SJCRH30 (cell line): Measurements from ENCODE around the gene SPOCK1. TPM values are rescaled to one million over a fixed set of nuclear protein-coding genes. Genes with fewer than 3 reads are reported as not detected.

Experiments
- DNase-seq, 2 experiments: peaks; one replicate each; pipeline ENCODE4 v3.0.0-alpha.2; 2015 to 2020
- H3K27ac ChIP-seq: fragments of 250-450 bp; sonication (Bioruptor Pico); 2 replicates; pipeline ENCODE4 v1.5.1; 2020; ENCODE audit warnings: mild to moderate bottlenecking, moderate library complexity
- H3K27me3 ChIP-seq: fragments of 250-450 bp; sonication (Bioruptor Pico); 2 replicates; pipeline ENCODE4 v1.5.1; 2020; ENCODE audit warnings: mild to moderate bottlenecking, moderate library complexity
- H3K36me3 ChIP-seq: fragments of 250-450 bp; sonication (Bioruptor Pico); 2 replicates; pipeline ENCODE4 v1.5.1; 2020; ENCODE audit warnings: mild to moderate bottlenecking, moderate library complexity
- H3K4me1 ChIP-seq: fragments of 250-450 bp; sonication (Bioruptor Pico); 2 replicates; pipeline ENCODE4 v1.5.1; 2020; ENCODE audit warnings: mild to moderate bottlenecking, moderate library complexity
- H3K4me3 ChIP-seq: fragments of 250-450 bp; sonication (Bioruptor Pico); 2 replicates; pipeline ENCODE4 v1.5.1; 2020; ENCODE audit warnings: mild to moderate bottlenecking, moderate library complexity
- H3K9me3 ChIP-seq: fragments of 250-450 bp; sonication (Bioruptor Pico); replicated peaks from 2 replicates; pipeline ENCODE4 v1.5.1; 2020; ENCODE audit warnings: mild to moderate bottlenecking, moderate library complexity
- total RNA-seq: library from RNA; depleted of rRNA; stranded (reverse); fragments of >200 nt; shearing (Covaris generic); gene quantifications from 2 replicates; pipeline ENCODE4 v1.2.3, GENCODE V29; 2014

The SPOCK1 gene
- total RNA-seq, 1 experiment from 2014 or later: 0.06 TPM

- no peak for DNase-seq
- no peak overlapping the region for H3K4me3 ChIP-seq
- H3K4me1 ChIP-seq: peaks cover 4% of the 10 kb centered on the region; the same call in 1 of the 2 replicates
- H3K36me3 ChIP-seq: no peaks in the 10 kb centered on the region
- H3K9me3 ChIP-seq: no peaks in the 10 kb centered on the region
- H3K27ac ChIP-seq: no peak overlapping the region
- no peaks in the 10 kb centered on the region for H3K27me3 ChIP-seq
These were observed 187.1 kb downstream of the SPOCK1 start for GRCh38 chr5:137312011-137312410.

GRCh38 chr5:137310051-137310730, 188.9 kb downstream of the SPOCK1 start:
- no peak for DNase-seq
- Histone ChIP-seq H3K9me3 (no peaks in the 10 kb centered on the region), H3K4me1 (peaks cover 4% of the 10 kb centered on the region; the same call in 1 of the 2 replicates), H3K36me3 (no peaks in the 10 kb centered on the region), H3K4me3 (no peak overlapping the region), H3K27me3 (no peaks in the 10 kb centered on the region), H3K27ac (no peak overlapping the region)

GRCh38 chr5:137309290-137309689, 189.8 kb downstream of the SPOCK1 start:
- Histone ChIP-seq H3K27ac (no peak overlapping the region), H3K27me3 (no peaks in the 10 kb centered on the region), H3K36me3 (no peaks in the 10 kb centered on the region), H3K4me3 (no peak overlapping the region), H3K4me1 (peaks cover 4% of the 10 kb centered on the region; the same call in 1 of the 2 replicates), H3K9me3 (no peaks in the 10 kb centered on the region)
- DNase-seq: no peak

DNA sequence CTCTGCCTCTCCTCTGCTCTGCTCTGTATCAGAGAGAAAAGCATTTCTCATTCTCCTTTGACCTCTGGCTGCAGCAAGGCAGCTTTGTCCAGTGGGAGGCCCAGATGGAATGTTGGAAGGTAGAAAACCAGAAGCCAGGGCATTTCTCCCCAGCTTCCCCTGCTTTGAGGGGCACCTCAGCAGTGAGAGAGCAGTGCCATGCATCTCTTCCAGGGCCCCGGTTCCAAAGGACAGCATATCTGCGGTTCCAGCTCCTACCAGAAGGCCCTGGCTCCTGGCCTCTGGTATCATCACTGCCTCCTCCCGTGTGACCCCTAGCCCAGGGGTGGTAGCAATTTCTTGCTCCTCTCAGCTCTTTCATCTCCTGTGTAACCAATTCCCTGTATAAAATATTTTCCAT, 190.8 kb downstream of the SPOCK1 start:
- H3K4me1 ChIP-seq: peaks cover 4% of the 10 kb centered on the region; the same call in 1 of the 2 replicates
- DNase-seq: no peak

DNA sequence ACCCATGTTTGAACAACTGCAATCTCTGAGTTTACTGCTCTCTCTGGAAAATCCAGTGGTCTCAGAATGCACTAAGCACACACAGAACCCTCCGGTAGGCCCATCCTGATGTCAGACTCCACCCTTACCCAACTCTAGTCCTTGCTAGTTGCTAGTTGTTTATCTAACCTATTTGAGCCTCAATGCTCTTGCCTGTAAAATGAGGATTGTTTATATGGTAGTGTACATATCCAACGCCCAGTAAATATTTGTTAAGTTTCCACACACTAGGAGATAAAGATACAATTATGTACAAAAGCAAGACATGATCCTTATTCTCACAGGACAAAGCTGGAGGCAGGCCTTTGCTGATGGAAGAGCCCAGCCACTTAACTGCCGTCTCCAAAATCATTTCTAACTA, 192.2 kb downstream of the SPOCK1 start:
- no peaks in the 10 kb centered on the region for H3K9me3 ChIP-seq
- H3K4me3 ChIP-seq: no peak overlapping the region
- H3K36me3 ChIP-seq: no peaks in the 10 kb centered on the region
- no peak overlapping the region for H3K27ac ChIP-seq
- peaks cover 4% of the 10 kb centered on the region; the same call in 1 of the 2 replicates for H3K4me1 ChIP-seq
- DNase-seq: no peak
- H3K27me3 ChIP-seq: no peaks in the 10 kb centered on the region

More for the DNA sequence above, 190.8 kb downstream of the SPOCK1 start:
- no peak overlapping the region for H3K27ac ChIP-seq
- H3K4me3 ChIP-seq: no peak overlapping the region
- H3K27me3 ChIP-seq: no peaks in the 10 kb centered on the region
- no peaks in the 10 kb centered on the region for H3K9me3 ChIP-seq
- H3K36me3 ChIP-seq: no peaks in the 10 kb centered on the region

DNA sequence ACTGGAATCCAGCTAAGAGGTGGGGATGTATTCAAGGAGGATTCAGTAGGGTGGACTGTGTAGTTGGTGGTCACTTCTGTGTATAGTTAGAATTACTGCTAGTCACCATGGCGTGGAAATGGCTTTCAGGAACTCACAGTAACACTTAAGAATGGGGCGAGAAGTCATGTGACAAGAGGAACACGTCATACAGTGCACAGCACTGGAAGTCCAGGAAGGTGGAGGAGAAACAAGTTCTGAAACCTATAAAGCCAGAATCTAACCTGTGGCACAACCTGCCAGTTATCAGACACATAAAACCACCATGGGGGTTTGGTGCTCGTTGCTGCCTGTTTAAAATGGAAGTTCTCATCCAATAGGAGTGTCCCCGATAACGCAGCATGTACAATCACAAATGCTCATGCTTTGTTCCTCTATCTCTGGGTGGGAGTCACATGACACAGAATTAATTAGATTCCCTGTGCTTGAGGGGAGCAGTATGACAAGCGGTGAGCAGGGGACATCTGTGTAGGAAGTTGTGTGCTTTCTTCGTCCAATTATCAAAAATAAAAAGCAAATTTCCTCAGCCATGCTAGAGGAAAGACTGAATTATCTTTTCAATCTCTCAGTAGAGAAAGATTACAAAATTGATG, 193.0 kb downstream of the SPOCK1 start:
- H3K4me3 ChIP-seq: no peak overlapping the region
- H3K9me3 ChIP-seq: no peaks in the 10 kb centered on the region
- no peak overlapping the region for H3K27ac ChIP-seq
- no peak for DNase-seq
- H3K4me1 ChIP-seq: peaks cover 4% of the 10 kb centered on the region; the same call in 1 of the 2 replicates
- no peaks in the 10 kb centered on the region for H3K27me3 ChIP-seq
- H3K36me3 ChIP-seq: no peaks in the 10 kb centered on the region

GRCh38 chr5:137304226-137304874, 194.8 kb downstream of the SPOCK1 start:
- no peaks in the 10 kb centered on the region for H3K27me3 ChIP-seq
- no peaks in the 10 kb centered on the region for H3K4me1 ChIP-seq
- no peaks in the 10 kb centered on the region for H3K36me3 ChIP-seq
- no peak overlapping the region for H3K4me3 ChIP-seq
- H3K9me3 ChIP-seq: no peaks in the 10 kb centered on the region
- H3K27ac ChIP-seq: no peak overlapping the region
- no peak for DNase-seq

GRCh38 chr5:137303509-137303908, 195.6 kb downstream of the SPOCK1 start:
- no peaks in the 10 kb centered on the region for H3K9me3 ChIP-seq
- H3K4me1 ChIP-seq: no peaks in the 10 kb centered on the region
- no peak overlapping the region for H3K4me3 ChIP-seq
- no peak for DNase-seq
- no peak overlapping the region for H3K27ac ChIP-seq
- H3K36me3 ChIP-seq: no peaks in the 10 kb centered on the region
- no peaks in the 10 kb centered on the region for H3K27me3 ChIP-seq

DNA sequence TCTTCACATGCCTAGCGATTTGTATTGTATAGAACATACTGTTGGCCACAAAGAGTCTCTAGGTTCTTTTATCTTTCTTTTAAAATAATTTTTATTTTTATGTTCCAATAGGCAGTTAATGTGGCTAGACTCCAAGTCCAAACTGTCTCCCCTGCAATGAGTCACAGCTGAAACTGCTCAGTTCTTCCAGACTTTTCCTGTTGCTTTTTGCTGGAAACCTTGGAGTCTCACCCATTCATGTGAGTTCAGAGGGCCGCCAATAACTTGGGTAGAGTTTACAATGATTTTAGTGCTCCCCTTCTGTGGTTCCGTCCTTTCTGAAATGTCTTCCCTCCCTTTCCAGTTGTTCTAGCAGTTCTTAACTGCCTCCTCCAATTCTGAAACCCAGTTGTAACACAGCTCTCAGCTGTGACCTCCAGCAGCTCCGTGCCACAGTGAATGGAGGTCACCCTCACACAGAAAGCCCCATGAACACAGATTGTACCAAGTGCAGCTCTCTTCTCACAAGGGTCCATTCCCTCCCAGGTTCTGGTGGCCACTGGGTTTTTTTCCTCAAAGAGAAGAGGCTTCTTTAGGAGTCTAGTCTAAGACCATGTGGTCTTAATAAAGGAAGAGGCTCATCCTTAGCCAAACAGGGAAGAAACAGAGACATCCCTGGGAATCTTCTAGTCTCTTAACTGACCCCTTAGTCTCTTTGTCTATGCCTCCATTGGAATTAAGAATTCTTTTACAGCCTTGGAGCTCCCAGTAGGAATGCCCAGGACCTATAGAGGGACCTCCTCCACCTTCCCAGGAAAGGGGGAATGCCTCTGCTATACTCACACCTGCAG, 198.5 kb downstream of the SPOCK1 start:
- no peaks in the 10 kb centered on the region for H3K4me1 ChIP-seq
- no peaks in the 10 kb centered on the region for H3K9me3 ChIP-seq
- H3K27ac ChIP-seq: no peak overlapping the region
- DNase-seq: no peak
- no peak overlapping the region for H3K4me3 ChIP-seq
- no peaks in the 10 kb centered on the region for H3K27me3 ChIP-seq
- H3K36me3 ChIP-seq: no peaks in the 10 kb centered on the region

DNA sequence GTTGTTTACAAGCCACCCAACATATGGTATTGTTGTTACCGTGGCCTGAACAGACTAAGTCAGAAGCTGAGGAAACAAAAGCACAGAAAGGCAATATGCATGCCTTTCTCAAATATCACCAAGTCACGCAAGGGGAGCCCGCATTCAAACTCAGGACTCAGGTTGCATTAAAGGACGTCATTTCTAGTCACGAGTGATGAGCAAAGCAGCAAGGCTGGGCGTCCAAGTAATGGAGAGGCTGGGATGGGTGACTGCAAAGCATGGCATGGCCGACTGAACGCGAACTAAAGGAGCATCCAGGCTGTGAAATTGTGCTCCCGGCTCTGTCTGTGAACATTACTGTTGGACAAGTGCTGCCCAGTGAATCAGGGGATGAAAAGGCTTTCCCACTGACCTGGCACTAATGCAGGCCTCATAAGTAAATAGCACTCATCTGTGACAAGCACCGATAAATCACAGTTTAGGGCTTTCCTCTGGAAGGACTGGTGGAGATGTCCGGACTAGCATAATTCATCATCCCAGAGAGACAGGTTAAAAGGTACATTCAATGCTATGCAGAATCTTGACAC, 202.8 kb downstream of the SPOCK1 start:
- no peak overlapping the region for H3K4me3 ChIP-seq
- H3K27ac ChIP-seq: no peak overlapping the region
- no peaks in the 10 kb centered on the region for H3K4me1 ChIP-seq
- no peaks in the 10 kb centered on the region for H3K9me3 ChIP-seq
- no peaks in the 10 kb centered on the region for H3K27me3 ChIP-seq
- DNase-seq: no peak
- no peaks in the 10 kb centered on the region for H3K36me3 ChIP-seq

GRCh38 chr5:137294604-137295003, 204.5 kb downstream of the SPOCK1 start:
- H3K4me3 ChIP-seq: no peak overlapping the region
- H3K27ac ChIP-seq: no peak overlapping the region
- H3K9me3 ChIP-seq: no peaks in the 10 kb centered on the region
- DNase-seq: no peak
- H3K4me1 ChIP-seq: no peaks in the 10 kb centered on the region
- no peaks in the 10 kb centered on the region for H3K27me3 ChIP-seq
- no peaks in the 10 kb centered on the region for H3K36me3 ChIP-seq

GRCh38 chr5:137292461-137293027, 206.6 kb downstream of the SPOCK1 start:
- no peak overlapping the region for H3K27ac ChIP-seq
- H3K27me3 ChIP-seq: no peaks in the 10 kb centered on the region
- DNase-seq: no peak
- H3K36me3 ChIP-seq: no peaks in the 10 kb centered on the region
- H3K4me1 ChIP-seq: no peaks in the 10 kb centered on the region
- H3K4me3 ChIP-seq: no peak overlapping the region
- no peaks in the 10 kb centered on the region for H3K9me3 ChIP-seq

DNA sequence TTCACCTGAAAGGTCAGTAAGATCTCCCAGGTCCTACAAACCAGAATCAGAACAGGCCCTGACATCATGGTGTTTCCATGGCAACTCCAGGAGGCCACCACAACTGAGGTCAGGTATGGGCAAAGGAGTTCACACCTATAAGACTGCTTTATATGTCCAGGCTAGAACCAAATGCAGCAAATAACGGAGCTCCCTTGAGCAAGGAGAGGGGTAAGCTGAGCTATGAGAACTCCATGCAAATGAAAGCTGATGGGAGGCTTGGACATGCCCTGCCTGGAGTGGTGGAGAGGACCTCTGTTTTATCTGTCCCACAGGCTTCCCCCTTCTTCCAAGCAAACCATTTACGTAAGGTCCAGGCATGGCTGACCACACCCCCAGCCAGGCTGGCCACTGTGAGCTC, 207.7 kb downstream of the SPOCK1 start:
- H3K4me3 ChIP-seq: no peak overlapping the region
- H3K9me3 ChIP-seq: no peaks in the 10 kb centered on the region
- no peak overlapping the region for H3K27ac ChIP-seq
- H3K36me3 ChIP-seq: no peaks in the 10 kb centered on the region
- DNase-seq: no peak
- H3K4me1 ChIP-seq: no peaks in the 10 kb centered on the region
- H3K27me3 ChIP-seq: no peaks in the 10 kb centered on the region

- Histone ChIP-seq H3K4me1 (no peaks in the 10 kb centered on the region), H3K27me3 (no peaks in the 10 kb centered on the region), H3K9me3 (no peaks in the 10 kb centered on the region), H3K36me3 (no peaks in the 10 kb centered on the region), H3K27ac (no peak overlapping the region), H3K4me3 (no peak overlapping the region)
- DNase-seq: no peak
These were observed 208.1 kb downstream of the SPOCK1 start for GRCh38 chr5:137291031-137291430.
